ENCODE results near the gene CEACAM8.
A peak's percentile ranks its signal among the peaks of the same experiment; 100 is the strongest.

DNA sequence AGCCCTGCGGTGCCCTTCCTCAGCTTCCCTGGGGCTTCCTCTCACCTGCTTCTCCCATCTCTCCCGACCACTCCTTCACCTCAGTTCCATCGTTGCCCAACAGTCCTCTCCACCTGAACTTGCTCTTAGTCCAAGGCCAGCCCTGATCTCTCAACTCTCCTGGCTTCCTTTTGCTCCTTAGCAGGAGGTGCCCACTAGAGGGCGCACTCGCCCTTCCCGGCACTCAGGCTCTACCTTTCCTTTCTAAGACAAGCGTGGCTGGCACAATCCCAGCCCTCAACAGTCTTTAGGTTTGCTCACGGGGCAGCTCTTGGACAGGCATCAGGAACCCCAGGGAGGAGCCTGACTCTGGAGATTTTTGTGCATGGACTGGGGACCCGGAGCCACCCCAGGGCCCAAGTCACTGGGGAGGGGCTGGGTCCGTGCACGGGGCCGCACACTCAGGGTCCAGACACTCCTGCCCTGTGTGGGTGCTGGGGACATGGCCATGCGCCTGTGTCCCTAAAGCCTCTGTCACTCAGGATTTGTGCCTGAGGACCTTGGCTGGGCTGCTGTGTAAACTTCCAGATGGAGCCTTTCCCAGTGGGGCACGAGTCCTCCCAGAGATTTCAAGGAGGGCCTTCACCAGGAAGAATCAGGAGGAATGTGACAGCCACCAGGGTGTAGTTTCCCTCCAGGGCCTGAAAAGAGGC is 12.1 kb upstream of the CEACAM8 start:
- TF ChIP-seq, protein P1, sequence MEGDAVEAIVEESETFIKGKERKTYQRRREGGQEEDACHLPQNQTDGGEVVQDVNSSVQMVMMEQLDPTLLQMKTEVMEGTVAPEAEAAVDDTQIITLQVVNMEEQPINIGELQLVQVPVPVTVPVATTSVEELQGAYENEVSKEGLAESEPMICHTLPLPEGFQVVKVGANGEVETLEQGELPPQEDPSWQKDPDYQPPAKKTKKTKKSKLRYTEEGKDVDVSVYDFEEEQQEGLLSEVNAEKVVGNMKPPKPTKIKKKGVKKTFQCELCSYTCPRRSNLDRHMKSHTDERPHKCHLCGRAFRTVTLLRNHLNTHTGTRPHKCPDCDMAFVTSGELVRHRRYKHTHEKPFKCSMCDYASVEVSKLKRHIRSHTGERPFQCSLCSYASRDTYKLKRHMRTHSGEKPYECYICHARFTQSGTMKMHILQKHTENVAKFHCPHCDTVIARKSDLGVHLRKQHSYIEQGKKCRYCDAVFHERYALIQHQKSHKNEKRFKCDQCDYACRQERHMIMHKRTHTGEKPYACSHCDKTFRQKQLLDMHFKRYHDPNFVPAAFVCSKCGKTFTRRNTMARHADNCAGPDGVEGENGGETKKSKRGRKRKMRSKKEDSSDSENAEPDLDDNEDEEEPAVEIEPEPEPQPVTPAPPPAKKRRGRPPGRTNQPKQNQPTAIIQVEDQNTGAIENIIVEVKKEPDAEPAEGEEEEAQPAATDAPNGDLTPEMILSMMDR (IDR thresholded peaks at IDR 0.05; ENCODE audit: insufficient read depth, low read depth, low read length) = peak; percentile 42
- TF ChIP-seq EZH2 (IDR thresholded peaks at IDR 0.05; ENCODE audit: insufficient read depth, low read length) = no peak
